22Rv1 (cell line): Measurements from ENCODE around the gene AACS.

Experiments
- H3K27ac ChIP-seq: fragments of 450-650 bp; 2 replicates; pipeline ENCODE4 v1.5.1; 2017
- CTCF ChIP-seq: fragments of 450-650 bp; IDR thresholded peaks from 2 replicates; pipeline ENCODE4 v1.5.1; 2017; ENCODE audit warnings: mild to moderate bottlenecking
- ZFX ChIP-seq: fragments of 450-650 bp; IDR thresholded peaks from 2 replicates; pipeline ENCODE4 v1.6.1; 2017; ENCODE audit warnings: antibody characterized with exemption, borderline replicate concordance

Gene AACS

GRCh38 chr12:125187148-125187745 is 122.0 kb downstream of the AACS start:
- H3K27ac ChIP-seq: no peak overlapping the region
- TF ChIP-seq CTCF (no peak), ZFX (no peak)

- H3K27ac ChIP-seq: no peak overlapping the region
- TF ChIP-seq ZFX (no peak), CTCF (no peak)
These were observed 122.8 kb downstream of the AACS start for GRCh38 chr12:125187780-125188741.

- TF ChIP-seq ZFX (no peak), CTCF (no peak)
- H3K27ac ChIP-seq: no peak overlapping the region
These were observed 123.8 kb downstream of the AACS start for GRCh38 chr12:125189015-125189414.

GRCh38 chr12:125189502-125189901 is 124.3 kb downstream of the AACS start:
- H3K27ac ChIP-seq: no peak overlapping the region
- TF ChIP-seq ZFX: no peak
- TF ChIP-seq CTCF: no peak

- H3K27ac ChIP-seq: no peak overlapping the region
These were observed 126.3 kb downstream of the AACS start for GRCh38 chr12:125191361-125192087.

GRCh38 chr12:125192690-125193221 is 127.5 kb downstream of the AACS start:
- TF ChIP-seq CTCF (no peak), ZFX (no peak)
- H3K27ac ChIP-seq: no peak overlapping the region

More at GRCh38 chr12:125191361-125192087, 126.3 kb downstream of the AACS start:
- TF ChIP-seq ZFX (no peak), CTCF (no peak)
